Measurements from ENCODE around the gene LCN15.
"Not testable (repeated sequence)": the region's sequence is repeated elsewhere in the genome, so short reads cannot be mapped to it uniquely, and the experiment has no call there.

Gene LCN15, protein sequence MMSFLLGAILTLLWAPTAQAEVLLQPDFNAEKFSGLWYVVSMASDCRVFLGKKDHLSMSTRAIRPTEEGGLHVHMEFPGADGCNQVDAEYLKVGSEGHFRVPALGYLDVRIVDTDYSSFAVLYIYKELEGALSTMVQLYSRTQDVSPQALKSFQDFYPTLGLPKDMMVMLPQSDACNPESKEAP

DNA sequence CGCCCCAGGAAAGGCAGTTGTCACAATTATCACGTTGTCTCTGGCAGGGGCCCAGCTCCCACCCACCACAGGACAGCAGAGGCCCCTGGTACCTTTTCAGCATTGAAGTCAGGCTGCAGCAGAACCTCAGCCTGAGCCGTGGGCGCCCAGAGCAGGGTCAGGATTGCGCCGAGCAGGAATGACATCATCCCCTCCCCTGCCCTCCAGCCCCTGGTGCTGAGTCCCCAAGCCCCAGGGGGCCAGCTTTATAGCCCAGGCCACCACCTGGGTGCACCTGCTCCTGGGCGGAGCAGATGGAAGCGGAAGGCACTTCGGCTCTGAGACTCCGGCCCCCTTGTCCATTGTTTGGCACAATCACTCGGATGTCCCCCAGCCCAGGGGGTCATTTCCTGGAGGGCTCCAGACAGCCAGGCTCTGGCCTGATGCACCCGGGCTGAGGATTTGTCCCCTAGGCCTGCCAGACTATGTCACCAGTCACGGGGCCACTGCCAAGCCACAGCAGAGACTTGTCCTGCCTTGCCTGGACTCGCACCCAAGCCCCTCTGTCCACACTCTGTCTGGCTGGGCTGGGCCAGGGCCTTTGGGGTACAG is at the start of gene LCN15:
TSS of gene LCN15 (minus strand) at position 218 of the 591 bp plus-strand sequence. CDS start at position 188, 30 bp downstream.
- no peak for DNase-seq (ENCODE audit: low read depth in 4 of 4, low spot score in 1 of 4)

DNA sequence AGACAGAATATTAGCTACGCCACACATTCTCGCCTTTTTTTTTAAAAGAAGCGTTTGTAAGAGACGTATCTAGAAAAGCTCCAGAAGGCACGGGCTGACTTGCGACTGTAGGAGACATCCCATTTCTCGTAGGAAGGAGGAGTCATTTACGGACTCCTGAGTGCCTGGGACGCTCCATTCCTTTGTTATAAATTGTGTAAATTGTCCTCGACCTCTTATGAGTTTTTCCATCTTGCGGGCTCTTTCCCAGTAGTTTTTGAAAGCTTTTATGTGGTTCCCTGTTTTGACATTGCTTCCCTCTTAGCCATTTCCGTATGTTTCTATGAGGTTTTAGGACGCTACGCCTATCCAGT is 44.5 kb upstream of the LCN15 start:
- DNase-seq (ENCODE audit: low read depth in 4 of 4, low spot score in 1 of 4): no peak

DNA sequence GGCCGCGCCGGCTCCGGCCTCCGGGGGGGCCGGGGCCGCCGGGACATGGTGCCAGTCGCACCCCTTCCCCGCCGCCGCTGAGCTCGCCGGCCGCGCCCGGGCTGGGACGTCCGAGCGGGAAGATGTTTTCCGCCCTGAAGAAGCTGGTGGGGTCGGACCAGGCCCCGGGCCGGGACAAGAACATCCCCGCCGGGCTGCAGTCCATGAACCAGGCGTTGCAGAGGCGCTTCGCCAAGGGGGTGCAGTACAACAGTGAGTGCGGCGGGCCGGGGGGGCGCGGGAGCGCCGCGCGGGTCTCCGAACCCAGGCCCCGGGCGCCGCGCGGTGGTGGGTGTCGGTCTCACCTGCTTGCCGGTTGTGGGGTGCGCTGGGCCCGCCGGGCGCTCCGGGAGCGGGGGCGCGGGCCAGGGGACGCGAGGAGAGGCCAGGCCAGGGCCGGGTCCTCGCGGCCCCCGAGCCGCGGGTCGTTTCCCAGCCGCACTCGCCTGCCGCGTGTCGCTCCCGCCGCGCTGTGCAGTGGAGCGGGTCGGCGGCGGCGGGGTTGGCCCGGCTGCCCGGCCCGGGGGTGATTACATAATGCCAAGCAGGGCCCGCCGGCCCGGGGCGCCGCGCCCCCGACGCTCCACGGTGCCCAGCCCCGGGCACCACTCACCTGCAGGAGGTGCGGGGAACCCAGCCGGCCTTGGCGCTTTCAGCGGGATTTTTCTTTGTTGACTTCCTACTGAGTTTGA is 43.9 kb upstream of the LCN15 start:
- peak in 1 of 4 experiments; percentile 27 for DNase-seq (ENCODE audit: low read depth in 4 of 4, low spot score in 1 of 4)

DNA sequence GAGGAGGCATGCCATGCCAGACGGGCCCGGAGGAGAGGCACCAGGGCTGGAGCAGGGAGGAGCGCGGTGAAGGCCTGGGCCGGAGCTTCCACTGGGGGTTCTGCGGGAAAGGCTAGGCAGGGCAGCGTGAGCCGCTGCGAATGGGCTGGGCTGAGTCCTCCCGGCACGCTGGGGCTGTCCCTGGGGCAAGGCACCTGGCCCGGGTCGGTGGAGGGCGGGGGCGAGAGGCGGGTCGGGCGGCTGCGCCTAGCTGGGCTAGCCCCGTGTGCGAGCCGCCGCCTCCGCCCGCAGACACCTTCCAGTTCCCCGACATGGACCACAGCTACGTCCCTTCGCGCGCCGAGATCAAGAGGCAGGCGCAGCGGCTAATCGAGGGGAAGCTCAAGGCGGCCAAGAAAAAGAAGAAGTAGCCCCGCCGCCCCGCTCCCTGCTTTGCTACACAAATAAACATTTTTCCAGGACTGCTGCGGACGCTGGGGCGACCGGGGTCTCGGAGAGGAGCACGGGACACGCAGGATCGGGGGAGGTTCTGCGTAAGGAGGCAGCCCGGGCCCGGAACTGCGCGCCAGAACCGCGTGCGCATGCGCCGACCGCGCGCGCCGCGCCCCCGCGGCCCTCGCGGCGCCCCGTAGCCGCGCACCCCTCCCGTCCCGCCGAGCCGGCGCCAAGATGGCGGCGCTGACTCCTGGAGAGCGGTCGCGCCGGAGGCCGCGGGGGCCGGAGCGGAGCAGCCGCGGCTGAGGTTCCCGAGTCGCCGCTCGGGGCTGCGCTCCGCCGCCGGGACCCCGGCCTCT is 43.2 kb upstream of the LCN15 start, which contains the start of gene RABL6:
TSS of gene RABL6 (plus strand) at position 668 of the 794 bp plus-strand sequence. CDS start 249 bp downstream, outside the sequence.
- peak; percentile 49 to 71 (median 66) for DNase-seq (ENCODE audit: low read depth in 4 of 4, low spot score in 1 of 4)

DNA sequence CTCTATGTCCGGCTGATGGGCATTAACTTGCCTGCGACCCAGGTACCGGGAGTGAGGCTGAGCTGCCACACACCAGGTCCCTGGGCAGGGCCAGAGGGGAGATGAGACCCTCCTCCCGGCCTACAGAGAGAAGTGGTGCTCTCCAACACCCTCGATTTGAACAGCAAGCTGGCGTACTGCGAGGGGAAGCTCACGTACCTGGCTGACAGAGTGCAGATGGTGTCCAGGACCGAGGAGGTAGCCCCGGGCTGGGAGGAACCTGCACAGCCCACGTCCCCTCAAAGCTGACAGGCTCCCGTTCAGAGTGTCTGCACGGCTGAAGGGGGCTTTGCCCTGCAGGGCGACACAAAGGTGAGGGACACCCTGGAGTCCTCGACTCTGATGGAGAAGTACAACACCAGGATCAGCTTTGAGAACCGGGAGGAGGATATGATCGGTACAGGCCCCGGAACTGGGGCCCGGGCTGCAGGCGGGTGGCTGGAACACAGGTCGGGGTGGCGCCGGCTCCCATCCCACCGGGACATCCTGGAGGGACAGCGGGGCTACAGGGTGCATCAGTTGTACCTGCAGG is 42.4 kb upstream of the LCN15 start:
- DNase-seq (ENCODE audit: low read depth in 4 of 4, low spot score in 1 of 4): no peak

DNA sequence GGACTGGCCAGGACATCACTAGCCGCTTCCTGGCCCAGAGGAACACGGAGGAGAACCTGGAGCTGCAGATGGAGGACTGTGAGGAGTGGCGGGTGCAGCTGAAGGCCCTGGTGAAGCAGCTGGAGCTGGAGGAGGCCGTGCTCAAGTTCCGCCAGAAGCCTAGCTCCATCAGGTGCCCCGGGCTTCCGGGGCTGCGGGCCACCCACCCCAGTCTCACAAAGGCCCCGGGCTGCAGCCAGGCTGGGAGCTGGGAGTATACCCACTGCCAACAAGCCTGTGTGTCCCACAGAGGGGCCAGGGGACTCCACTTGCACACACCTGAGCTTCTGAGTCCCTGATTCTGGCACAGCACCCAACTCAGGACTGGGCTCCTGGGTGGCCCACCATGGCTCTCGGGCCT is 41.7 kb upstream of the LCN15 start:
- no peak for DNase-seq (ENCODE audit: low read depth in 4 of 4, low spot score in 1 of 4)

DNA sequence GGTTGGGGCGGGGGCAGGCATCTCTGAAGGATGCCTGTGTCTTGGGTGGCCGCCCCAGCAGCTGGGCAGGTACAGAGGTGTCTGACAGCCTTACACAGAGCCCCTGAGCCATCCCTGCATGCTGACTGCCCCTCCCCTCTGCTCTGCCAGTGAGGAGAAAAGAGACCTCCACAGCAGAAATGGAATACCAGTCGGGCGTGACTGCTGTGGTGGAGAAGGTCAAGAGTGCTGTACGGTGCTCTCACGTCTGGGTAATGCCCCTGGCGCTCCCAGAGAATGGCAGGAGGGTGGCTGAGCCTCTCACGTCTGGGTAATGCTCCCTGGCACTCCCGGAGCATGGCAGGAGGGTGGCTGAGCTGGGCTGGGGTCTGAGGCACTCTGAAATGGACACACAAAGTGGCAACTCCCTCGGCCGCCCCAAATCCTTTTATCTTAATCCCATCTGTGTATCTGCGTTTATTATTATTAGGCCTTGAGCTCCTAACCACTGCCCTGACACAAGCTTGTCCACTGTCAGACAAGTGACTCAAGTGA is 41.0 kb upstream of the LCN15 start:
- no peak for DNase-seq (ENCODE audit: low read depth in 4 of 4, low spot score in 1 of 4)

DNA sequence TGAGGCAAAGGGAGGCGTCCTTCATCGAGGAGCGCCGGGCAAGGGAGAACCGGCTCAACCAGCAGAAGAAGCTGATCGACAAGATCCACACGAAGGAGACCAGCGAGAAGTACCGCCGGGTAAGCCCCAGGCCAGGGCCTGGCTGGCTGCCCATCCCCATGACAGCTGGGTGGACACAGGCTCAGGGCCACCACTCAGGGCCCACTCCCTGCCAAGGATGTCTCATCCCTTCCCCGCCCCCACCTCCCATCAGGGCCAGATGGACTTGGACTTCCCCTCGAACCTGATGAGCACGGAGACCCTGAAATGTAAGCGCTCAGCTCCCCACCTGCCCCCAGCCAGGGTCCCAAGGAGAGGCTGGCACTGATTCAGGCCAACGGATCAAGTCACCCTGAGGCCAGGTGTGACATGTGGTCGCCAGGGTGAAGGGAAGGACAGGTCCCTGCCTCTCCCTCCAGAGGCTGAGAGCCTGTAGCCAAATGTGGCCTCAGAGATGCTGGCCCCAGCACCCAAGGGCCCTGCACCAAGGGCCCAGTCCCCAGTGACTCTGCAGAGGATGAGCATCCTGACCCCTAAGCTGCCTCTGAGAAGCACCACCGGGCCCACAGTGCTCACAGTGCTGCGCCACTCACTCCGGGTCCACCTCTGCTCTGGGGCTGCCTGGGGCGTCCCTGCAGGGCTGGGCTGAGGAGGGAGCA is 40.3 kb upstream of the LCN15 start:
- no peak for DNase-seq (ENCODE audit: low read depth in 4 of 4, low spot score in 1 of 4)

DNA sequence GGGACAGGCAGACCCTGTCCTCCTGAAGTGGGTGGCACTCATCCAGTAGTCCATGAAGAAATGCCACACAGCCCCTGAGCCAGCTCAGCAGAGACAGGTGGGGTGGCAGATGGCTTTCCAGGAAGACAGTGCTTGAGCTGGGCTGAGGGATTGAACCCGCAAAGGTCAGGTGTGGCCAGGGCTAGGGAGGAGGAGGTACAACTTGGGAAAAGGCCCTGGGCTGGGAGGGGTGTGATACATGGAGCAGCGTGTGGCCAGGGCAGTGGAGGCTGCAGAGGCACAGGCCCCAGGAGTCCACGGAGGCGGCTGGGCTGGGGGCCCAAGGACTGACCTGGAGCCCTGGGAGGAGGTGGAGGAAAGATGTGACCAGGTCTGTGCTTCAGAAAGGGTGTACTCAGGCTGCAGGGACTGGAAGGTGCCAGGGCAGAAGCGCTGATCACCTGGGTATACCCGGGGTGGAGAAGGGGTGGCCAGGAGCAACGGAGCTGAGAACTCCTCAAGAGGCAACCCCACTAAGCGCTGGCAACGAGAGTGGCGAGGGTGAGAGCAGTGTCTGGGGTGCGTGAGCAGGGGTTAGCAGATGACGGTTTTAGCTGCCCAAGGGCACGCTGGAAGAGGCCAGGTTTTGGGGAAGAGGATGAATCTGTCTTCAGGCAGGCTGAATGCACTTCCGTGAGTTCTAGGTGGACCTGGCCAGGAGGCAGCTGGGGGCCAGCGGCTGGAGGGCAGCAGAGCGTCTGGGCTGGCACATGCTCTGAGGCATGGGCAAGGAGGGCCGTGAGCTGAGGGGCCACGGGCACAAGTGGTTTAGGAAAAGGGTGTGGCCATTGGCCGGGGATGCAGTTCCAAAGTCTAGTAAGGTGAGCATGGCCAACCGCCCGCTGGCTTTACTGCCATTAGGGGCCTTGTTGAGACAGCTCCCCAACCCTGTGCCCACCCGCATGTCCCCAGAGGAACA is 39.5 kb upstream of the LCN15 start:
- no peak for DNase-seq (ENCODE audit: low read depth in 4 of 4, low spot score in 1 of 4)

DNA sequence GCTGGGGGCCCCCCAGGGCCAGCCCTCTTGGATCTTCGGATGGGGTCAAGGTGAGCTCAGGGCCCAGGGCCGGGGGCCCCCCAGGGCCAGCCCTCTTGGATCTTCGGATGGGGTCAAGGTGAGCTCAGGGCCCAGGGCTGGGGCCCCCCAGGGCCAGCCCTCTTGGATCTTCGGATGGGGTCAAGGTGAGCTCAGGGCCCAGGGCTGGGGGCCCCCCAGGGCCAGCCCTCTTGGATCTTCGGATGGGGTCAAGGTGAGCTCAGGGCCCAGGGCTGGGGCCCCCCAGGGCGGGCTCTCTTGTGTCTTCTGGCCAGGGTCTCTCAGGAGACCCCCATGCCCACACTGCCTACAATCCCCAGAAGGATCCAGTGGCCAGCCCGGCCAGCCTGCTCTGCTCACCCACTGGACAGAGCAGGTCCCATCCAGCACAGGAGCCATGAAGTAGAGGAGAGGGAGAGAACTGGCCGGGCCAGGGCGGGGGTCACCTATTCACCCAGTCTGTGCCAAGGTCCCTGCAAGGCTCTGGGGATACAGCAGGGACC is 38.8 kb upstream of the LCN15 start:
- not testable (repeated sequence) for DNase-seq (ENCODE audit: low read depth in 4 of 4, low spot score in 1 of 4)

DNA sequence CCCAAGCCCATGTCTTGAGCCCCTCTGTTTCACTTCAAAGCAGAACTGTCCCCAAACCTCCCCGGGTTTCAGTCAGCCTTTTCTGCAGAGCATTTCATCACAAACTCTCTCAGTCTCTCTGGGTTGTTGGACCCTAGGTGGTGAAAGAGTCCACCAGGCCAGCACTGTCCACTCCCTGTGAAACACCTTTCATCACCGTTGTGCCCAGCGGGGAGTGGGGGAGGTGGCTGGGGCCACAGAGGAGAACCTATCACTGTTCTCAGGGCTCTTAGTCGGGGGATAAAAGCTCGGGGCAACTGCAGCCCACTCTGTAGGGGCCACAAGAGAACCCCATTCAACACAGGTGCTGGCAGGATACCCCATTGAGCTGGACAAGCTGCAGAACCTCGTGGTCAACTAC is 38.0 kb upstream of the LCN15 start:
- no peak for DNase-seq (ENCODE audit: low read depth in 4 of 4, low spot score in 1 of 4)

DNA sequence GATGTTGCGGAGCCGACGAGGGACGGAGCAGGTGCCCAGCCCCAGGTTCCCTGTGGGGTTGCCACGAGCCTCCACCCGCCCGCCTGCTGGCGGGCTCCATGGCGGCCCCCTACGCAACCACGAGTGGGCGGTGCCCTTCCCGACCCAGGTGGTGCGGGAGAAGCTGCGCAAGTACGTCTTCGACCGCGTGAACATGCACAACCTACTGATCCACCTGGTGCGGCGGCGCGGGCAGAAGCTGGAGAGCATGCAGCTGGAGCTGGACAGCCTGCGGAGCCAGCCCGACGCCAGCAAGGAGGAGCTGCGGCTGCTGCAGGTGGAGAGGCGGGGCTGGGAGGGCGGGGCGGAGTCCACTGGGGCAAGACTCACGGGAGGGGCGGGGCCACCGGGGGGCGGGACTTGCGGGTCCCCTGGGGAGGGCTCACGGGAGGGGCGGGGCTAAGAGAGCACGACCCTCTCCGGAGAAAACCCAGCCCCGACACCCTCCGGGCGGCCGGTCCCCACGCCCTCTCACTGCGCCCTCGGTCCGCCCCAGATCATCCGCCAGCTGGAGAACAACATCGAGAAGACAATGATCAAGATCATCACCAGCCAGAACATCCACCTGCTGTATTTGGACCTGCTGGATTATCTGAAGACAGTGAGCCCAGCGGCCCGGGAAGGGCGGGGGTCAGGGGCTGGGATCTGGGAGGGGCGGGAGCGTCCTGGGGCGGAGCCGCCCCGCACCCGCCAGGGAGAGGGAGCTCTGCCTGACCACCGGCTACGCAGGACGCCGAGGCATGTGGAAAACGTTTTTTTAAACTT is 35.7 kb upstream of the LCN15 start:
- DNase-seq (ENCODE audit: low read depth in 4 of 4, low spot score in 1 of 4): peak; percentile 75 to 87 (median 82)

DNA sequence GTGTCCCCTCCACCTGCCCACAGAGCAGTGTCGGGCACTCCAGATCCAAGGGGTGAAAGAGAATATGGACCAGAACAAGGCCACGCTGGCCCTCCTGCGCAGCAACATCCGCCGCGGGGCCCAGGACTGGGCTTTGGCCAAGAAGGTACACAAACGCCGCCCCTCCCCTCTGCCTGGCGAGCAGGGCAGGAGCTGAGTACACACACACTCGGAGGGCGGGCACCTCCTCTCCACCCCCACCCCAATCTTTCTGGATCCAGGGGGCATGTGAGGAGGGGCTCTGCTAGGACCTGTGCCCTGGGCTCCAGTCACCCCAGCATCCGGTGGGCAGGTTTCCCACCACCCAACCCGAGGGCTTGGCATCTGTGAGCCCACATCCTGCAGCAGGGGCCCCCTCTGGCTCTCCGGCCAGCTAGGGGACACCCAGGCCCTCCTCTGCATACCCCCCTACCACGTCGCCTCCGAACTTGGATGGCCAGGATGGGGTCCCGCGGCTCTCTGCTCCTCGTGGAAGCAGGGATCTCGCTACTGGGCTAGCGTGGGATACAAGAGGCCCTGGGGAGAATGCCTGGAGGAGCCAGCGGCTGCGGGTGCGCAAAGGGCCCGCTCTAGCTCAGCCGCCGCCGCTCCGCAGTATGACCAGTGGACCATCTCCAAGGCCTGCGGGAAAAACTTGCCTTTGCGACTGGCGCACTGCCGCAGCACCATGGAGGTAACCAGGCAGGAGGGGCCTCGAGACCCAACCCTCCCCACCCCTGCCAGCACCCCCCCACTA is 34.9 kb upstream of the LCN15 start:
- DNase-seq (ENCODE audit: low read depth in 4 of 4, low spot score in 1 of 4): no peak

DNA sequence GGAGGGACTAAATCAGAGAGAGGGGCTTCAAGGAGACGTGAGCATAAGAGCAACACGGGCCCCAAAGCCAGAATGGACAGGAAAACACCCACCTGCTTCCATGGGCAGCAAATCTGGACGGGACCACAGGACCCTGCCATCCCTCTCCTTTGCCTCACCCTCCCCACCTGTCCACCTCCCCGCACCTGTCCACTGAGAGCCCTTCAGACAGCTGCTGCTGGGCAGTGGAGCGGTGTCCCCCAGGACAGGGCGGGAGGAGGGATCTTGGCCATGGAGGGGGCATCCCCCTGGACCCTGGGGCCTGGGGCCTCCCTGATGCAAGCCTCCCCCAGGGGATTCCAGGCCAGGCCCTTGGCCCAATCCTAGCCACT is 34.4 kb upstream of the LCN15 start:
- no peak for DNase-seq (ENCODE audit: low read depth in 4 of 4, low spot score in 1 of 4)

DNA sequence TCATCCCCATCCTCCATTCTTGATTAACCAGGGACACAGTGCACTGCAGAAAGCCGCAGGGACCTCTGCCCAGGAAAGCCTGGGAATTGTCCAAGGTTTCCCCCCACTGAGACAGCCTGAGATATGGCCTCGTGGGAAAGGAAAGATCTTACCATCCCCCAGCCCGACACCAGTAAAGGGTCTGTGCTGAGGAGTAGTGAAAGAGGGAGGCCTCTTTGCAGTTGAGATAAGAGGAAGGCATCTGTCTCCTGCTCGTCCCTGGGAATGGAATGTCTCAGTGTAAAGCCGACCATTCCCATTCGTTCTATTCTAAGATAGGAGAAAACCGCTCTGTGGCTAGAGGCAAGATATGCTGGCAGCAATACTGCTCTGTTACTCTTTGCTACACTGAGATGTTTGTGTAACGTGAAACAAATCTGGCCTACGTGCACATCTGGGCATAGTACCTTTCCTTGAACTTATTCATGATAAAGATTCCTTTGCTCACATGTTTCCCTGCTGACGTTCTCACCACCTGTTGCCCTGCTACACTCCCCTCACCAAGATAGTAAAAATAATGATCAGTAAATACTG is 32.5 kb upstream of the LCN15 start:
- DNase-seq (ENCODE audit: low read depth in 4 of 4, low spot score in 1 of 4): not testable (repeated sequence)

DNA sequence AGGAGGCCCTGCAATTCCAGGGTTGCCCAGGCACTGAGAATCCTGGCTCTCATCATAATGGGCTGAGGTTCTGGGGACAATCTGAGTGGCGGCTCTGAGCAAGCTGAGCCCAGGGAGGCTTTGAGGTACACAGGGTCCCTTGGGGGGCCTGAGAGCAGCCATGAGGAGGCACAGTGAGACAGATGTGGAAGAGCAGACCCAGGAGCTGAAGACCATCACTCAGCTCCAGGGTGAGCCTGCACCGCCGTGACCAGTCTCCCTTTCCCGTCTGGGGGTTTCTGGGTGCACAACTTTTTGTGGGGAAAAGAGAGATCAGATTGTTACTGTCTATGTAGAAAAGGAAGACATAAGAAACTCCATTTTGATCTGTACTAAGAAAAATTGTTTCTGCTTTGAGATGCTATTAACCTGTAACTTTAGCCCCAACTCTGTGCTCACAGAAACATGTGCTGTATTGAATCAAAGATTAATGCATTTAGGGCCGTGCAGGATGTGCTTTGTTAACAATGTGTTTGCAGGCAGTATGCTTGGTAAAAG is 32.0 kb upstream of the LCN15 start, which contains the start of gene CCDC183:
TSS of gene CCDC183 (plus strand) at position 101 of the 537 bp plus-strand sequence. CDS start at position 161, 60 bp downstream.
- DNase-seq (ENCODE audit: low read depth in 4 of 4, low spot score in 1 of 4): no peak

DNA sequence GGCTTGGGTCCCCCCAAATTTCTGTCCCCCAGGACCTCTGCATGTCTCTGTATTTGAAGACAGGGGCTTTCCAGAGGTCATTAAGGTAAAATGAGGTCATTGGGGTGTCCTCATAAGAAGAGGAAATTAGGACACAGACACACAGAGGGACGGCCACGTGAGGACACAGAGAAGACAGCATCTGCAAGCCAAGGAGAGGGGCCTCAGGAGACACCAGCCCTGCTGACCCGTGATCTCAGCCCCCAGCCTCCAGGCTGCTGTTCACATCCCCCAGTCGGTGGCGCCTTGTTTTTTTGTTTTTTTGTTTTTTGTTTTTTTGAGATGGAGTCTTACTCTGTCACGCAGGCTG is 30.7 kb upstream of the LCN15 start:
- no peak for DNase-seq (ENCODE audit: low read depth in 4 of 4, low spot score in 1 of 4)
